GM10266 (cell line): ENCODE data around the gene NDUFAF8.
A peak's percentile ranks its signal among the peaks of the same experiment; 100 is the strongest.

ENCODE experiments used
- DNase-seq: peaks from one replicate; pipeline ENCODE4 v3.0.0; 2012; ENCODE audit errors: extremely low spot score
- CTCF ChIP-seq: IDR thresholded peaks from 2 replicates; pipeline ENCODE4 v1.5.1; 2012; ENCODE audit warnings: mild to moderate bottlenecking, low read depth; ENCODE audit not compliant: control insufficient read depth, insufficient read depth; ENCODE audit errors: missing control alignments

The NDUFAF8 gene

GRCh38 chr17:81193051-81193410 is 46.1 kb upstream of the NDUFAF8 start:
- DNase-seq = no peak
- no peak for TF ChIP-seq CTCF

- TF ChIP-seq CTCF = no peak
- DNase-seq = peak; percentile 77
Measured at GRCh38 chr17:81193470-81194224, 45.5 kb upstream of the NDUFAF8 start.

- DNase-seq = no peak
- TF ChIP-seq CTCF = no peak
Measured at GRCh38 chr17:81194225-81194760, 44.8 kb upstream of the NDUFAF8 start.

- TF ChIP-seq CTCF = no peak
- DNase-seq = no peak
Measured at GRCh38 chr17:81194941-81195901, 43.9 kb upstream of the NDUFAF8 start.

GRCh38 chr17:81195941-81196495 is 43.1 kb upstream of the NDUFAF8 start:
- no peak for DNase-seq
- no peak for TF ChIP-seq CTCF

GRCh38 chr17:81196505-81197408 is 42.4 kb upstream of the NDUFAF8 start:
- TF ChIP-seq CTCF = no peak
- DNase-seq = no peak
